Activated CD8-positive, alpha-beta memory T cell treated with anti-CD3 and anti-CD28 coated beads for 24 hours (primary cell): ENCODE data around the gene ILK.

Experiments used
- DNase-seq: peaks from one replicate; pipeline ENCODE4 v3.0.0-alpha.2; 2020

The ILK gene

GRCh38 chr11:6574816-6575715, 28.5 kb upstream of the ILK start:
- no peak for DNase-seq

GRCh38 chr11:6576471-6577373, 26.9 kb upstream of the ILK start:
- no peak for DNase-seq

- DNase-seq, result no peak
Observed at GRCh38 chr11:6578134-6578533, 25.4 kb upstream of the ILK start.

- no peak for DNase-seq
Observed at GRCh38 chr11:6579681-6580080, 23.9 kb upstream of the ILK start.

- no peak for DNase-seq
Observed at GRCh38 chr11:6583584-6583983, 20.0 kb upstream of the ILK start.

DNA sequence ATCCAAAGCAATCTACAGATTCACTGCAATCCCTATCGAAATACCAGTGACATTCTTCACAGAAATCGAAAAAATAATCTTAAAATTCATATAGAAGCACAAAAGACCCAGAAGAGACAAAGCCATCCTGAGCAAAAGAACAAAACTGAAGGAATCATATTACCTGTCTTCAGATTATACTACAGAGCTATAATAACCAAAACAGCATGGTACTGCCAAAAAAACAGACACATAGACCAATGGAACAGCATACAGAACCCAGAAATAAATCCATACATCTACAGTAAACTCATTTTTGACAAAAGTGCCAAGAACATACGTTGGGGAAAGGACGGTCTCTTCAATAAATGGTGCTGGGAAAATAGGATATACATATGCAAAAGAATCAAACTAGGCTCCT, 19.0 kb upstream of the ILK start:
- no peak for DNase-seq

GRCh38 chr11:6586434-6587359, 16.9 kb upstream of the ILK start:
- DNase-seq, result no peak

DNA sequence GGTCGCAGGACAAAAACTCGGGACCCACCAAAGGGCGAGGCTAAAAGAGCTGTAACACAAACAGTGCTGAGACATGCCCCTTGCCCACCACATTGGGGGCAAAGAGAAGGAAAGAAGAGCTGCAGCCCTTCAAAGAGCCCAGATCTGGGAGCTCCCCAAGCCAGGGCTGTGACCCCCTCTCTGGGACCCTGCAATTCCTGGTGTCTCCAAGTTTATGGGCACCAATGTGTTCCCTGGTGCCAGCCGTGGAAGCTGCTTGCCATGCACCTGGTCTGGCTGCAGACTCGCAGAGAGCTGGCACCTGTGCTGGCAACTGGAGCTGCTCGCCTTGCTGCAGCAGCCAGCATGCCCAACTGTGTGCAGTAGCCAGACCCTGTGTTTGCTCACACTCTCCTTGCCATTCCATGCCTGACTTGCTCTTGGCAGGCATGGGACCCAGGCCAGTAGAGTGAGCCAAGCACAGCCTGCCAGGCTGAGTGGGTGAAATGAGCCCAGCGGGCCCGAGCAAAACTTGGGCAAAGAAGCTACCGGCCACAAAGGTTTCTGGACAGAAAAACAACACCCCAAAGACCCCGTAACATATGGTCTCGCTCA, 16.1 kb upstream of the ILK start:
- DNase-seq, result no peak

GRCh38 chr11:6588018-6588417, 15.6 kb upstream of the ILK start:
- DNase-seq, result no peak

- DNase-seq, result no peak
Observed at GRCh38 chr11:6594142-6594768, 9.3 kb upstream of the ILK start.

DNA sequence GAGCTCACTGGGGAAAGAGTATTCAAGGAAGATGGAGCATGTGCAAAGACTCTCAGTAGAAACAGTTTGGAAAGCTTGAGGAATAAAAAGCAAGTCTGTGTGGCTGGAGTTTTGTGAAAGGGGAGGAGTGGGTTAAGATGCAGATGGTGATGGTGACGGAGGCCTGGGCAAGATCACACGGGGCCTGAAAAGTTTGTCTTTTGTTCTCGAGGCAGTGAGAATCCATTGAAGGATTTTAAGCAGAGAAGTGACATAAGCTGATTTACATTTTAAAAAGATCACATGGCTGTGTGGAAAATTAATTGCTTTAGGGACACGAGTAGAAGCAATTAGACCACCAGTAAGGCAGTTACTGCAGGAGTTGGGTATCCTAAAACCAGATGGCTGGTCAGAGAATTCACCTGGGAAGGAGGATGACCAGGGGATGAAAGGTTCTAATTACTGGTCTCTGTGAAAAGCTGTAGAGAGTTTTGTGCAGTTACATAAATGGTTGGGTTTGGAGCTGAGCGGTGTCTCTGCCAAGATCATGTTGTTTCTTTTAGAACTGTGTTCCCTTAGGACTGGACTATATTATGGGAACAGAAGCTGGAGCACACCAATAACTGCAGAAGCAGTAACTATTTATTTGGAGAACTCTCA, 7.2 kb upstream of the ILK start:
- DNase-seq, result no peak

DNA sequence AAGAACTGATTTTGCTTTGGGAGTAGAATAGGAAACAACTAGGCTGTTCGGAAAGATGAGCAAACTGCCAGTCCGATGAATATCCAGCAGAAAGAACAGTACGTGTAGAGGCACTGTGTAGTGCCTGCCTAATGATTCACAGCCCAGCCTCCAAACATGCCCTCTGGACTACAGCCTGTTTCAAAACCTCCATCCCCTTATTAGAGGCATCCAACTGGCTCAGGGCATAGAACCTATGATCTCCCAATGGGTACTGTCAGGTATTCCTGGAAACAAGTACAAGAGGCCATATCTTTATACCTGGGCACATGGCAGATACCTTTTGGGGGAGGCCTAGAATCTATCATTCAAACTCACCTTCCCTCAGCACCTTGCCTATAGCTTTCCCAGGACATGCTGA, 5.0 kb upstream of the ILK start:
- DNase-seq, result no peak

DNA sequence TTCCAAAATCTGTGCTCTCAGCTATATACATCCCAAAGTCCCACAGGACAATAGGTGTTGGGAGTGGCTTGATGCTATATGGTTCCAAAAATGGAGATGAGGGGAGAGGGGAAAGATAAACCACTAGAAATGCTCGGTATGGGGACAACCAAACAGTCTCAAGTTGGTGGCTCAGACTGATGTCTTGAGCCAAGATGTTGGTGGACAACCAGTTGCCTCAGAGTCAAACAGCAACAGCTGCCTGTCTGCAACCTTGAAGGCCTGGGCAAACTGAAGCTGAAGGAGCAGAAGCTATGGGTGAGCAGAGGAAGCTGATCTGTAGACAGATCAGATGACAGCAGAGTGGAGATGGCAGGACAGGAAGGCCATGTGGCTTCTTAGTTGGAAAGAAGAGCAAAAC, 4.1 kb upstream of the ILK start:
- DNase-seq, result no peak

GRCh38 chr11:6599881-6600390, 3.6 kb upstream of the ILK start:
- no peak for DNase-seq

- DNase-seq, result no peak
Observed at GRCh38 chr11:6601041-6601461, 2.5 kb upstream of the ILK start.

GRCh38 chr11:6602096-6602940, 1.3 kb upstream of the ILK start:
- DNase-seq, result peak; percentile 50

GRCh38 chr11:6604081-6604626, 580 bp downstream of the ILK start:
- DNase-seq, result peak; percentile 73

- DNase-seq, result no peak
Observed at GRCh38 chr11:6604790-6605189, 1.2 kb downstream of the ILK start.

DNA sequence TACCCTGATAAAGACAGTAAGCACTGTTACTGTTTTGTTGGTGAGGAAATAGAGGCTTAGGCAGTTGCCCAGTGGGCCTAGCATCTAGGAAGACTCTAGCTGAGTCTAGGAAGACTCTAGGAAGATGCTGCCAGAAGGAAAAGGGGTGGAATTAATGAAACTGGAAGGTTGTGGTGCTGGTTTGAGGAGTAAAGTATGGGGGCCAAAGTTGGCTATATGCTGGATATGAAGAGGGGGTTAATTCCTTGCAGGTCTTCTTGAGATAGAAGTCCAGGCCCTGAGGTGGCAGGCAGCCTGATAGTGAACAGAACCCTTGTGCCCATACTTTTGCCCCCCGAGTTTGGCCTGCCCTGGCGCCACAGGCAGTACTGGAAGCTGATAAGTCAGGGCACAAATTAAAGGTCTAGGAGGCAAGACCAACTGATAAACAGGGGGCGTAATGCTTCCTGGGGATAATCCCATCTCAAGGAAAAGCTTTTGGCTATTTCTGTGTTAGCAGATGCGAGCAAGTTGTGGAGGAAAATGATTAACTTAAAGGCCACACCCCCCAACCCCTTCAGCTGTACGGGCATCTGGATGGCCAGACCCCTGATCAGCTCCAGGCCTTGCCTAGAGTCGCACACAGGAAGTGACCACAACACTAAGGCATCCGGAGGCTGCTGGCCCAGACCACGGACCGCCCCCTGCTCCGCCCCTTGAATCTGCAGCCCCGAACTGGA, 3.1 kb downstream of the ILK start:
- peak; percentile 72 for DNase-seq
